Small intestine (tissue), 7 donors: ENCODE measurements around the gene PTCH2. TPM values are rescaled to one million over a fixed set of nuclear protein-coding genes. Genes with fewer than 3 reads are reported as not detected.

Experiments used
- DNase-seq, 2 donors: peaks; one replicate each; pipeline versions ENCODE4 v3.0.0 to v3.0.0-alpha.2; 2013
- FAIRE-seq: peaks from 2 replicates; lab custom pipeline; 2012; peaks lifted over from hg19 to GRCh38; lab: Jason Lieb, UNC
- H3K27ac ChIP-seq, 3 donors: one replicate each; pipeline ENCODE4 v1.5.1; 2013; ENCODE audit warnings: low read length in 2 of 3, mild to moderate bottlenecking in 2 of 3, control low read depth in 1 of 3, inconsistent platforms in 1 of 3, low read depth in 1 of 3, moderate library complexity in 1 of 3
- H3K27me3 ChIP-seq, 3 donors: one replicate each; pipeline ENCODE4 v1.6.1; 2013; ENCODE audit warnings: low read length in 3 of 3, inconsistent platforms in 1 of 3; ENCODE audit not compliant: control insufficient read depth in 3 of 3, insufficient read depth in 3 of 3
- H3K36me3 ChIP-seq, 3 donors: one replicate each; pipeline ENCODE4 v1.6.1; 2013; ENCODE audit warnings: low read length in 3 of 3, inconsistent platforms in 1 of 3, low read depth in 1 of 3, mild to moderate bottlenecking in 1 of 3, moderate library complexity in 1 of 3; ENCODE audit not compliant: control insufficient read depth in 3 of 3, insufficient read depth in 2 of 3
- H3K4me1 ChIP-seq, 3 donors: one replicate each; pipeline ENCODE4 v1.6.1; 2013; ENCODE audit warnings: low read length in 2 of 3, inconsistent platforms in 1 of 3, low read depth in 1 of 3, mild to moderate bottlenecking in 1 of 3, moderate library complexity in 1 of 3; ENCODE audit not compliant: control insufficient read depth in 3 of 3, insufficient read depth in 2 of 3
- H3K4me3 ChIP-seq, 3 donors: one replicate each; pipeline ENCODE4 v1.5.1; 2013; ENCODE audit warnings: low read length in 3 of 3, control low read depth in 1 of 3, inconsistent platforms in 1 of 3, low read depth in 1 of 3, mild to moderate bottlenecking in 1 of 3, moderate library complexity in 1 of 3
- H3K9me3 ChIP-seq, 2 donors: one replicate each; pipeline ENCODE4 v1.6.1; 2013; ENCODE audit warnings: low read depth in 1 of 2, low read length in 1 of 2; ENCODE audit not compliant: control insufficient read depth in 2 of 2, insufficient read depth in 1 of 2
- WGBS, 3 donors: extraction: QIAGEN DNeasy Blood & Tissue Kit; methylation state at CpG; one replicate each; pipeline ENCODE4 v1.1.7; 2013; 5-methylcytosine and 5-hydroxymethylcytosine counted together
- polyA plus RNA-seq, 4 donors: library from polyadenylated mRNA; stranded (reverse) in 3 of 4; unstranded in 1 of 4; fragments of 200-250 nt in 3 of 4; fragments of 120-200 nt in 1 of 4; gene quantifications; one replicate each; pipeline versions ENCODE4 v1.2.1 to v1.2.3, GENCODE V29; 2013
- donor health status: healthy with polysubstance abuse.
- donor health status: control.
- donor health status: control.
- donor health status: Bipolar disorder and iron deficiency.
- donor health status: healthy.

Gene PTCH2
- polyA plus RNA-seq, 4 donors = 0.27 to 3.2 (median 0.36) TPM

GRCh38 chr1:44777969-44778635, 65.0 kb downstream of the PTCH2 start:
- Histone ChIP-seq H3K4me3 (no peak overlapping the region), H3K36me3 (peaks cover 7 to 53% (median 7%) of the 10 kb centered on the region in 3 donors)

GRCh38 chr1:44777547-44777946, 65.5 kb downstream of the PTCH2 start:
- Histone ChIP-seq H3K27me3 (no peaks in the 10 kb centered on the region), H3K27ac (peak overlapping the region in 1 of 3 donors; percentile 25), H3K4me1 (peaks cover 0 to 16% (median 0%) of the 10 kb centered on the region in 3 donors), H3K4me3 (peak overlapping the region in 1 of 3 donors; percentile 98), H3K36me3 (peaks cover 7 to 51% (median 7%) of the 10 kb centered on the region in 3 donors), H3K9me3 (no peaks in the 10 kb centered on the region)
- DNase-seq = no peak
- no peak for FAIRE-seq
- 55 to 69% (median 64%) methylated on average over 14 of the region's 14 CpGs for WGBS, 3 donors

More at GRCh38 chr1:44777969-44778635, 65.0 kb downstream of the PTCH2 start:
- H3K9me3 ChIP-seq = no peaks in the 10 kb centered on the region
- no peak for FAIRE-seq
- peaks cover 0 to 16% (median 0%) of the 10 kb centered on the region in 3 donors for H3K4me1 ChIP-seq
- no peaks in the 10 kb centered on the region for H3K27me3 ChIP-seq
- no peak for DNase-seq
- no peak overlapping the region for H3K27ac ChIP-seq
- WGBS, 3 donors = 54 to 68% (median 57%) methylated on average over 13 of the region's 13 CpGs

GRCh38 chr1:44776730-44777068, 66.4 kb downstream of the PTCH2 start:
- Histone ChIP-seq H3K4me3 (peak overlapping the region; percentile 8 to 98 (median 72)), H3K27ac (peak overlapping the region; percentile 95 to 99 (median 98)), H3K9me3 (no peaks in the 10 kb centered on the region), H3K36me3 (peaks cover 7 to 51% (median 7%) of the 10 kb centered on the region in 3 donors), H3K27me3 (no peaks in the 10 kb centered on the region), H3K4me1 (peaks cover 0 to 16% (median 0%) of the 10 kb centered on the region in 3 donors)
- WGBS, 3 donors = 9 to 28% (median 15%) methylated on average over 12 of the region's 12 CpGs
- DNase-seq (no peak), FAIRE-seq (no peak)

- Histone ChIP-seq H3K27ac (peak overlapping the region; percentile 95 to 99 (median 98)), H3K4me3 (peak overlapping the region; percentile 72 to 98 (median 92)), H3K36me3 (peaks cover 7 to 48% (median 7%) of the 10 kb centered on the region in 3 donors), H3K27me3 (no peaks in the 10 kb centered on the region), H3K4me1 (peaks cover 0 to 16% (median 0%) of the 10 kb centered on the region in 3 donors), H3K9me3 (no peaks in the 10 kb centered on the region)
- WGBS, 3 donors = 0 to 4% (median 2%) methylated on average over 36 of the region's 36 CpGs
- peak; percentile 48 to 59 for DNase-seq
- no peak for FAIRE-seq
These were observed 66.9 kb downstream of the PTCH2 start for GRCh38 chr1:44775930-44776729.

- peaks cover 0 to 16% (median 0%) of the 10 kb centered on the region in 3 donors for H3K4me1 ChIP-seq
- H3K4me3 ChIP-seq = peak within 1 kb of the TSS; percentile 72 to 98 (median 92)
- no peaks in the 10 kb centered on the region for H3K27me3 ChIP-seq
- FAIRE-seq (no peak), DNase-seq (peak; percentile 96 to 98)
- peaks cover 7 to 41% (median 7%) of the 10 kb centered on the region in 3 donors for H3K36me3 ChIP-seq
- H3K27ac ChIP-seq = peak within 1 kb of the TSS; percentile 95 to 99 (median 98)
- H3K9me3 ChIP-seq = no peaks in the 10 kb centered on the region
- WGBS, 3 donors = 0% methylated on average over 59 to 65 of the region's 65 CpGs
These were observed 67.7 kb downstream of the PTCH2 start, which contains the start of gene RPS8 for GRCh38 chr1:44775078-44775929. Gene RPS8, plus strand, starts transcription at chr1:44775540. Its CDS starts 57 bp downstream, at chr1:44775597.

Other genes starting within 250 kb of the PTCH2 start
- gene TMEM53, start 168.8 kb downstream of the PTCH2 start, polyA plus RNA-seq = 10 to 100 TPM; 16.6 to 27.2 (median 22.8) TPM
- 1 to 10 TPM; 2.1 to 6.5 (median 3.4) TPM for gene ARMH1, start 168.5 kb downstream of the PTCH2 start, polyA plus RNA-seq
- not detected for gene RNU5D-1, start 112.1 kb downstream of the PTCH2 start, polyA plus RNA-seq
- 10 to 100 TPM in 2 of 4 donors, 1 to 10 TPM in 2; 1.1 to 17.7 (median 6.5) TPM for gene KIF2C, start 103.4 kb downstream of the PTCH2 start, polyA plus RNA-seq
- gene RPS8, start 67.7 kb downstream of the PTCH2 start, polyA plus RNA-seq = 1,000 to 10,000 TPM; 1,153 to 3,026 (median 2,284) TPM
- gene BEST4, start 55.1 kb downstream of the PTCH2 start, polyA plus RNA-seq = 10 to 100 TPM in 2 of 4 donors, 1 to 10 TPM in 2; 7.4 to 33.0 (median 14.8) TPM
- gene PLK3, start 42.9 kb downstream of the PTCH2 start, polyA plus RNA-seq = 10 to 100 TPM in 2 of 4 donors, 1 to 10 TPM in 2; 5.4 to 16.7 (median 10.6) TPM
- gene DYNLT4, start 35.9 kb downstream of the PTCH2 start, polyA plus RNA-seq = under 1 TPM in 2 of 4 donors, not detected in 2; 0.46 to 0.75 TPM
- gene BTBD19, start 34.7 kb downstream of the PTCH2 start, polyA plus RNA-seq = 10 to 100 TPM in 1 of 4 donors, 1 to 10 TPM in 3; 1.1 to 14.7 (median 1.7) TPM
- gene EIF2B3, start 143.3 kb upstream of the PTCH2 start, polyA plus RNA-seq = 10 to 100 TPM in 2 of 4 donors, 1 to 10 TPM in 2; 5.6 to 19.4 (median 12.5) TPM
- gene HECTD3, start 168.1 kb upstream of the PTCH2 start, polyA plus RNA-seq = 100 to 1,000 TPM in 2 of 4 donors, 10 to 100 TPM in 2; 54.2 to 148 (median 81.9) TPM
- 10 to 100 TPM; 52.1 to 85.4 (median 73.8) TPM for gene UROD, start 169.0 kb upstream of the PTCH2 start, polyA plus RNA-seq